ENCODE measurements around the gene PMM2.
"Not testable (repeated sequence)": the region's sequence is repeated elsewhere in the genome, so short reads cannot be mapped to it uniquely, and the experiment has no call there.

The PMM2 gene

DNA sequence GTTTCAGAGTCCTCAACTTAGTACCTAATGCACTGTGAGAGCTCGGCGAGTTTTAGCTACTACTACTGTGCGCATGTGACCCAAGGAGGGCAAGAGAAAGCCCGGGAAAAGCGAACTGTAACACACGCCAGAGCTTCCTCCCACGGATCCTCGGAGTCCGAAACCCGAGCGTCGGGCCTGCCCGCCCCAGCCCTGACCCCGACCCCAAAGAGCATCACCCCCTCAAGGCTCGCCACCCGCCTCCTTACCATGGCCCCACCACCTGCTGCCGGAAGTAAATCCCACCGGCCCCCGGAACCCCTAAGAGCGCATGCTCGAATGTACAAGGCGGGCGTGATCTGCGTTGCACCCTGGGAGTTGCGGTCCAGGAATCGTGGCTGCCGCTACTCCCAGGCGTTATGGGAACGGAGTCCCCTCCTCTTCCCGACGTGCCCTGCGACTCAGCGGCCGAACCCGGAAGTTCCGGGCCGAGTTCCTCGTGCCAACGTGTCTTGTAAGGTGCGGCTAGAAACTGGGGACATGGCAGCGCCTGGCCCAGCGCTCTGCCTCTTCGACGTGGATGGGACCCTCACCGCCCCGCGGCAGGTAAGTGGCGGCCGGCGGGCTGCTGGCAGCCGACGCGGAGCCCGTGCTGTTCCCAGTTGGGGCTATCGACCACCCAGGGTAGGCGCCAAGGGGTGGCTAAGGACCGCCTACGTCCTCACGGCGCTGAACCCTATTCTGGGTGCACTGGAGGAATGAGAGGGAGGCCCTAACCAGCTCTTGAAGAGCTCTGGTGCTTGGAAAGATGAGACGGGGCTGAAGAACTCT lies at the start of gene PMM2, which contains the start of gene TMEM186:
PMM2 (plus strand) TSS at position 476 of the 810 bp plus-strand sequence; CDS start at position 520, 44 bp downstream.
TMEM186 (minus strand) TSS at position 276 of the 810 bp plus-strand sequence; CDS start at position 251, 25 bp downstream.
- Histone ChIP-seq H3K9me3 (ENCODE audit: insufficient read depth, low read depth, low read length) (no peaks in the 10 kb centered on the region), H3K4me3 (ENCODE audit: low read length) (peak within 1 kb of the TSS; percentile 87), H3K27ac (ENCODE audit: low read length) (peak within 1 kb of the TSS; percentile 73), H3K4me1 (ENCODE audit: insufficient read depth, low read length) (peaks cover 8% of the 10 kb centered on the region; the same call in 1 of the 2 replicates), H3K9ac (ENCODE audit: low read depth, low read length) (peak within 1 kb of the TSS; percentile 95), H3K36me3 (ENCODE audit: insufficient read depth, low read depth, low read length) (peaks cover 30% of the 10 kb centered on the region), H3K27me3 (ENCODE audit: insufficient read depth, low read length) (no peaks in the 10 kb centered on the region)

DNA sequence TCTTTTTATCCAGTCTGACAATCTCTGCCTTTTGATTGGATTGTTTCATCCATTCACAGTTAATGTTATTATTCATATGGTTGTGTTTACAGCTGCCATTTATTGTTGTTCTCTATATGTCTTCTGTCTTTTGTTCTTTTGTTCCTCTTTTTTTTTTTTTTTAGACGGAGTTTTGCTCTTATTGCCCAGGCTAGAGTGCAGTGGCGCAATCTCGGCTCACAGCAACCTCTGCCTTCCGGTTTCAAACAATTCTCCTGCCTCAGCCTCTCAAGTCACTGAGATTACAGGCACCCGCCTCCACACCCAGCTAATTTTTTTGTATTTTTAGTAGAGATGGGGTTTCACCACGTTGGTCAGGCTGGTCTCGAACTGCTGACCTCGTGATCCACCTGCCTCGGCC lies 48.7 kb upstream of the PMM2 start:
- not testable (repeated sequence) for H3K9ac ChIP-seq (ENCODE audit: low read depth, low read length); H3K36me3 ChIP-seq (ENCODE audit: insufficient read depth, low read depth, low read length); H3K4me1 ChIP-seq (ENCODE audit: insufficient read depth, low read length); H3K4me3 ChIP-seq (ENCODE audit: low read length); H3K27me3 ChIP-seq (ENCODE audit: insufficient read depth, low read length); H3K9me3 ChIP-seq (ENCODE audit: insufficient read depth, low read depth, low read length); H3K27ac ChIP-seq (ENCODE audit: low read length)

DNA sequence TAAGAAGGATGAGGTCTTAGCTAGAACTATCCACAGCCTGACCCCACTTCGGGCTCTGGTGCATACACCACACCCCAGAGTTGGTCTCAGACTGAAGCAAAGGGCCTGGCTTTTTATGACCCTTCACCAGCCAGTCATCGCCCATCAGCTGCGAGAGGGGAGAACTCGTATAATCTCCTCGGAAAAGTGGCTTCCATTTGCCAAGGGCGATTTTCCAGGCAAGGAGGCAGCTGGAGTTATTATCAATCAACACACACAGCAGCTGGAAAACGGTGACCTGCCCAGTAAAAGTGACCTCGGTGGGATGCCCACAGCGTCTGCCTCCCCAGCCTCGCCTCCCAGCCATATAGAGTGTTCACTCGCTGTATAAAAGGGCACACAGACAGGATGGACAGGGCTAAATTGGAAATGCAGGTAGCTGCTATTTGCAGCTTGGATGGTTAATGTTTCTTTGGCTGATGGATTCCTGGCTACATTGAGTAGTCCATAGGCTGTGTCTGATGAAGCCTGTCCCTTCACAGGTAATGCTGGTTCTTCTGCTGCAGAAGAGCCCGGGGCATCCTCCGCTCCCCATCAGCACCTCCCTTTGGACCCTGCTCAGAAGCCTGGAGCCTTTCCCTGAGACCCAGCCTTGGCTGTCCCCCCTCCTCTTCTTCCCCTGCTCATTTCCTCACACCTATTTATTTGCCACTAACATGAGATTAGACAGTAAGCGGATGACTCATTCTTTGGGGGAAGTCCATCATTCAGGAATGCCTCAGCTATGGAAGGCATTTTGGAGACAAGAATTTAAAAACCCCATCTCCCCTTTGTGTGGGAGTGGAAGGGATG lies 45.9 kb upstream of the PMM2 start:
- Histone ChIP-seq H3K36me3 (ENCODE audit: insufficient read depth, low read depth, low read length) (no peaks in the 10 kb centered on the region), H3K4me3 (ENCODE audit: low read length) (no peak overlapping the region), H3K9ac (ENCODE audit: low read depth, low read length) (no peak overlapping the region), H3K9me3 (ENCODE audit: insufficient read depth, low read depth, low read length) (no peaks in the 10 kb centered on the region), H3K4me1 (ENCODE audit: insufficient read depth, low read length) (no peaks in the 10 kb centered on the region), H3K27ac (ENCODE audit: low read length) (no peak overlapping the region), H3K27me3 (ENCODE audit: insufficient read depth, low read length) (no peaks in the 10 kb centered on the region)

DNA sequence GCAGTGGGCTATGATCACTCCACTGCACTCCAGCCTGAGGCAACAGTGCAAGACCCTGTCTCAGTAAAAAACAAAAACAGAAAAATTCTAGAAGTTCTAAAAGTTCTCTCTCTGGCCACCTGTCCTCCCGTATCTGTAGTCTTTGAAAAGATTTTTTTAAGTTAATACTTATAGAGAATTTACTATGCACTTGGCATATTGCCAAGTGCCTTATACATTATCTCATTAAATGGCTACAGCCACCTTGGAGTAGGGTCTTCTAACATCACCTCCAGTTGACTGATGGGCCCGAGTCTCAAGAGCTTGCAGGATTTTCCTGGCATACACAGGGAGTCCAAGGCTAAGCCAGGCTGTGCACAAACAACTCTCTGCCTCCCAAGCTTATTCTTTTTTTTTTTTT lies 44.9 kb upstream of the PMM2 start:
- Histone ChIP-seq H3K4me1 (ENCODE audit: insufficient read depth, low read length) (no peaks in the 10 kb centered on the region), H3K9ac (ENCODE audit: low read depth, low read length) (no peak overlapping the region), H3K9me3 (ENCODE audit: insufficient read depth, low read depth, low read length) (no peaks in the 10 kb centered on the region), H3K36me3 (ENCODE audit: insufficient read depth, low read depth, low read length) (no peaks in the 10 kb centered on the region), H3K27me3 (ENCODE audit: insufficient read depth, low read length) (no peaks in the 10 kb centered on the region), H3K27ac (ENCODE audit: low read length) (no peak overlapping the region), H3K4me3 (ENCODE audit: low read length) (no peak overlapping the region)

DNA sequence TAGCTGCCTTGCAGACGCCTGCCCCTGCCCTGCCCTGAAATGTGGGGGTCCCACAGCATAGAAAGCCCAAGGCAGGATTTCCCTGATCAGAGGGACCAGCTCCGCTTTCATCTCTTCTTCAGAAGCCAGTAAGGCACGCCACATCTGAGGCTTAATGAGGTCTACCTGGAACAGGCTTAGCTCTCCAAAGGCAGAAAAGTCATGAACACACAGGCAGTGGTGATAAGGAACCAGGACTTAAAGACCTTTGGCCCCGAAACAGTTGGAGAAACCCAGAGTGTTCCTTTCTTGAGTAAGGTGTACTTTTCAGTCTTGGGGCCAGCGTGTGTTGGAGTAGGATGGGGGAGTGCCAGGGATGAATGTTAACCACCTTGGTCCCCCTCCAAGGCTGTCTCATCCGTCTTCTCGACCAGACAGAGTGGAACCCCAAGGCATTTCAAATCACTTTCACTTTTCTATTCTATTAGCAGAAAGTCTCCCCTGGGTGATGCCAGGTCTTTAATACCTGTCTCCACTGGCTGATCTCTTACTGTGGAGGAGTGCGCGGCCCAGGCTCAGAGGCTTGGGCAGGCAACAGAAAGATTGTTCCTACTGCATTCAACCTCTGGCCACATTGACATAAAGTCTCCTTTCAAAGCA lies 44.1 kb upstream of the PMM2 start:
- no peaks in the 10 kb centered on the region for H3K9me3 ChIP-seq (ENCODE audit: insufficient read depth, low read depth, low read length)

DNA sequence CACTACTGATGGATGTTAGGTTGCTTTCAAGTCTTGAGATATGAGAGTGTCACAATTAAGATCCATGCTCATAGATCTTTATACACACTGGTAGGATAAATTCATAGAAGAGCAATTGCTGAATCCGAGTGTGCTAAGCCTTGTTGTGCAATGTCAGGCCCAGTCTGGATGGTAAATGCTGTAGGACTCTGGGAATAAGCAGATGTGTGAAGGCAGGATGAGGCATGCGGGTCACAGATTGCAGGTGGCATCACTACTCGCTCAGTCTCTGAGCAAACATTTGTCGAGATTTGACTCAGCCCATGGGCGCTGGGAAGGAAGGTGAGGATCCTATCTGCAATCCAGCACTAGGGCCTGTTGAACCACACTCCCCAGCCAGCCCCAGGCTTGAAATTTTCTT lies 40.9 kb upstream of the PMM2 start:
- Histone ChIP-seq H3K4me1 (ENCODE audit: insufficient read depth, low read length) (no peaks in the 10 kb centered on the region), H3K9me3 (ENCODE audit: insufficient read depth, low read depth, low read length) (no peaks in the 10 kb centered on the region), H3K4me3 (ENCODE audit: low read length) (no peak overlapping the region), H3K36me3 (ENCODE audit: insufficient read depth, low read depth, low read length) (no peaks in the 10 kb centered on the region), H3K27me3 (ENCODE audit: insufficient read depth, low read length) (no peaks in the 10 kb centered on the region), H3K9ac (ENCODE audit: low read depth, low read length) (no peak overlapping the region), H3K27ac (ENCODE audit: low read length) (no peak overlapping the region)

More for the DNA sequence above, 44.1 kb upstream of the PMM2 start:
- H3K27ac ChIP-seq (ENCODE audit: low read length) = no peak overlapping the region
- no peaks in the 10 kb centered on the region for H3K27me3 ChIP-seq (ENCODE audit: insufficient read depth, low read length)
- H3K9ac ChIP-seq (ENCODE audit: low read depth, low read length) = no peak overlapping the region
- H3K4me1 ChIP-seq (ENCODE audit: insufficient read depth, low read length) = no peaks in the 10 kb centered on the region
- no peak overlapping the region for H3K4me3 ChIP-seq (ENCODE audit: low read length)
- H3K36me3 ChIP-seq (ENCODE audit: insufficient read depth, low read depth, low read length) = no peaks in the 10 kb centered on the region

DNA sequence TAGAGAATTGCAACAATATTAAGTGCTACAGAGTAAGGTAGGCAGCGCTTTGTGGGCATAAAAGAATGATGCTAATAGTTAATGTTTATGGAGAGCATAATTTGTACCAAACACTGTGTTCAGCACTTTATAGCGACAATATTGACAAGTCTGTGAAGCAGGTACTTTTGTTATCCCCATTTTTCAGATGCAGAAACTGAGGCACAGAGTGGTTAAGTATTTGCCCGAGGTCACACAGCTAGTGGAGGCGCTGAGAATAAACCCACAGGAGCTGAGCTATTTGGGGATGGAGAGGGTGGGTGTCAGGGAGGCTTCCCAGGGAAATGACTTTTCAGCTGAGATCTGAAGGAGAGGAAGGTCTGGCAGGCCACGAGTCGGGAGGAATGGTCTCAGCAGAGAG lies 39.6 kb upstream of the PMM2 start:
- H3K9me3 ChIP-seq (ENCODE audit: insufficient read depth, low read depth, low read length) = no peaks in the 10 kb centered on the region
- H3K4me1 ChIP-seq (ENCODE audit: insufficient read depth, low read length) = no peaks in the 10 kb centered on the region
- H3K9ac ChIP-seq (ENCODE audit: low read depth, low read length) = no peak overlapping the region
- no peaks in the 10 kb centered on the region for H3K27me3 ChIP-seq (ENCODE audit: insufficient read depth, low read length)
- H3K36me3 ChIP-seq (ENCODE audit: insufficient read depth, low read depth, low read length) = no peaks in the 10 kb centered on the region
- no peak overlapping the region for H3K4me3 ChIP-seq (ENCODE audit: low read length)
- no peak overlapping the region for H3K27ac ChIP-seq (ENCODE audit: low read length)

DNA sequence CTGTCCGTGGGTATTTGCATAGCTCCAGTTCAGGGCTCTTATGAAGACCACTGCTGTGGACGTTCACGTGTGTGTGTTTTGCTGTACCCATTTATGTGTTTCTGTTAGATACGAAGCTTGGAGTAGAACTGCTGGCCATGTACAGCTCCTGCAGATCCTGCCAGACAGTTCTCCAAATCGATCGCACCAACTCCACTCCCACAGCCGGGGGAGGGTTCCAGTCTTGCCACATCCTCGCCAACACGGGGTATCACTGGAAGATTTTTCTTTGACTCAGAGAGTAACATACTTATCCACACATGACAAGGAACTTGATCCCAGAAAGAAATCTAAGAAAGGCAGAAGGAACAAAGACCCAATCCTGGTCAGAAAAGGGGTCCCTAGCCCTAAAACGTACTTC lies 37.6 kb upstream of the PMM2 start:
- Histone ChIP-seq H3K27me3 (ENCODE audit: insufficient read depth, low read length) (no peaks in the 10 kb centered on the region), H3K9ac (ENCODE audit: low read depth, low read length) (no peak overlapping the region), H3K4me1 (ENCODE audit: insufficient read depth, low read length) (peaks cover 13% of the 10 kb centered on the region; the same call in 1 of the 2 replicates), H3K27ac (ENCODE audit: low read length) (no peak overlapping the region), H3K4me3 (ENCODE audit: low read length) (no peak overlapping the region), H3K9me3 (ENCODE audit: insufficient read depth, low read depth, low read length) (no peaks in the 10 kb centered on the region), H3K36me3 (ENCODE audit: insufficient read depth, low read depth, low read length) (no peaks in the 10 kb centered on the region)

DNA sequence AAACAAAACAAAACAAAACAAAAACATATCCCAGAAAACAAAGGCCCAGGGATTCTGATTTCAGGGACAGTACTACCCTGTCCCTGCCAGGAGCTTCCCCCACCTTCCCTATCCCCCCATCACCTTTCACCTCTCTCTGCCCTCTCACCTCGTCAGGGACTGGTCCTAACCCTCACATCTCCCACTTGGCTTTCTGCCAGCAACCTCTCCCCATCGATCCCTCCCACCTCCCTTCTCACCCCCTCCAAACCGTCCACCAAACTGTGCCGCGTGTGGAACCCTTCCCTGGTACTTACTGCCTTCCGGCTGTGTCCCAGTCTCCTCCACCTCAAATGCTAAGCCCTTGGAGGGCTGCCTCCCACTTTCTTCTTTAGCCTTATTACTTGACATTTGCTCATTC lies 36.6 kb upstream of the PMM2 start:
- no peak overlapping the region for H3K9ac ChIP-seq (ENCODE audit: low read depth, low read length)
- H3K9me3 ChIP-seq (ENCODE audit: insufficient read depth, low read depth, low read length) = no peaks in the 10 kb centered on the region
- no peak overlapping the region for H3K27ac ChIP-seq (ENCODE audit: low read length)
- H3K4me3 ChIP-seq (ENCODE audit: low read length) = no peak overlapping the region
- H3K4me1 ChIP-seq (ENCODE audit: insufficient read depth, low read length) = peaks cover 13% of the 10 kb centered on the region; the same call in 1 of the 2 replicates
- no peaks in the 10 kb centered on the region for H3K27me3 ChIP-seq (ENCODE audit: insufficient read depth, low read length)
- H3K36me3 ChIP-seq (ENCODE audit: insufficient read depth, low read depth, low read length) = no peaks in the 10 kb centered on the region

DNA sequence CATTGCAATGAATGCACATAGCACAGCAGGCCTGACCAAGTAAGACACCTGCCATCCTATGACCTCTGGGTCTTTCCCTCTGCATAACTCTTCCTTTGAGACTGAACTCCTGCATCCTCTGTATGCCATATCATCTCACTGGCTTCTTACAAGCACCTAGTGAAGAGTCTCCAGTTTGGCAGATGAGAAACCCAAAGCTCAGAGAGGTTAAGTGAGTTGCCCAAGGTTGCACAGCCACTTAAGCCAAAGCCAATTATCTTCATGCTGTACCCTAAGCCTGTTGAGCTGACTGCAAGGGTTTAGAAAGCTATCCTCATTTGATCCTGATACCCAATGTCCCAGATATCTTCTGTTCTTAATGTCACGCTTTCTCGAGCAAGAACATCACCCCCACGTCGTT lies 35.4 kb upstream of the PMM2 start:
- H3K9me3 ChIP-seq (ENCODE audit: insufficient read depth, low read depth, low read length) = no peaks in the 10 kb centered on the region
- H3K27ac ChIP-seq (ENCODE audit: low read length) = no peak overlapping the region
- H3K27me3 ChIP-seq (ENCODE audit: insufficient read depth, low read length) = no peaks in the 10 kb centered on the region
- no peaks in the 10 kb centered on the region for H3K36me3 ChIP-seq (ENCODE audit: insufficient read depth, low read depth, low read length)
- no peak overlapping the region for H3K9ac ChIP-seq (ENCODE audit: low read depth, low read length)
- H3K4me3 ChIP-seq (ENCODE audit: low read length) = no peak overlapping the region
- peaks cover 13% of the 10 kb centered on the region; the same call in 1 of the 2 replicates for H3K4me1 ChIP-seq (ENCODE audit: insufficient read depth, low read length)

DNA sequence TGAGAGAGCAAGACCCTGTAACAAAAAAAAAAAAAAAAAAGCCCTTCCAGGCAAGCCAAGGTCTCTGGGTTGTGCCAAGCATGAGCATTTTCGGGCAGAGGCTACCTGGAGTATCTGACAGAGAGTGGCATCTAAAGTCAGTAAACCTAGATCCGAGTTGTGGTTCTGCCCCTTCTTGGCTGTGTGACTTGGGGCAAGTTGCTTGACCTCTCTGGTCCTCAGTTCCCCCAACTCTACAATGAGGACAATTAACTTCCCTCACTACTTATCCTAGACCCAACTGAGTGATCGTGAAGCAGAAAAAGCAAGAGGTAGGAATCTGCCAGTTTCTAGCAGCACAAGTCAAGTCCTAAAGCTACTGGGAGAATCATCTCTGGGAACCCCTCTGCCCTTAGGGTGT lies 34.6 kb upstream of the PMM2 start:
- no peaks in the 10 kb centered on the region for H3K27me3 ChIP-seq (ENCODE audit: insufficient read depth, low read length)
- no peaks in the 10 kb centered on the region for H3K9me3 ChIP-seq (ENCODE audit: insufficient read depth, low read depth, low read length)
- no peak overlapping the region for H3K27ac ChIP-seq (ENCODE audit: low read length)
- H3K9ac ChIP-seq (ENCODE audit: low read depth, low read length) = no peak overlapping the region
- H3K4me1 ChIP-seq (ENCODE audit: insufficient read depth, low read length) = peaks cover 13% of the 10 kb centered on the region; the same call in 1 of the 2 replicates
- H3K36me3 ChIP-seq (ENCODE audit: insufficient read depth, low read depth, low read length) = no peaks in the 10 kb centered on the region; the same call in 1 of the 2 replicates
- H3K4me3 ChIP-seq (ENCODE audit: low read length) = no peak overlapping the region
